Stimulated activated CD4-positive, alpha-beta T cell treated with anti-CD3 and anti-CD28 coated beads, Interleukin-4, amount 100 ng/mL, for 1 hour (primary cell): Measurements from ENCODE around the gene ADAMTS12.
"Not testable (repeated sequence)": the region's sequence is repeated elsewhere in the genome, so short reads cannot be mapped to it uniquely, and the experiment has no call there.

Experiments used
- DNase-seq: peaks from one replicate; pipeline ENCODE4 v3.0.0-alpha.2; 2020

Gene ADAMTS12

GRCh38 chr5:33891788-33892619, at the start of gene ADAMTS12:
TSS of gene ADAMTS12 (minus strand) at chr5:33891990. CDS start at chr5:33891856, 134 bp downstream.
- DNase-seq = no peak

- DNase-seq = no peak
Observed at GRCh38 chr5:33941090-33941489, 49.3 kb upstream of the ADAMTS12 start.

- DNase-seq = no peak
Observed at GRCh38 chr5:33939556-33940262, 47.9 kb upstream of the ADAMTS12 start.

- no peak for DNase-seq
Observed at GRCh38 chr5:33938881-33939280, 47.1 kb upstream of the ADAMTS12 start.

- DNase-seq = no peak
Observed at GRCh38 chr5:33938507-33938796, 46.7 kb upstream of the ADAMTS12 start.

- no peak for DNase-seq
Observed at GRCh38 chr5:33937707-33938506, 46.1 kb upstream of the ADAMTS12 start.

- no peak for DNase-seq
Observed at GRCh38 chr5:33937017-33937706, 45.4 kb upstream of the ADAMTS12 start.

GRCh38 chr5:33936381-33937016, 44.7 kb upstream of the ADAMTS12 start, which contains the start of gene RXFP3:
TSS of gene RXFP3 (plus strand) at chr5:33936386. CDS start at chr5:33936741, 355 bp downstream.
- no peak for DNase-seq

GRCh38 chr5:33936004-33936380, 44.2 kb upstream of the ADAMTS12 start:
- peak; percentile 27 for DNase-seq

GRCh38 chr5:33934176-33934575, 42.4 kb upstream of the ADAMTS12 start:
- DNase-seq = no peak

GRCh38 chr5:33933723-33934169, 42.0 kb upstream of the ADAMTS12 start:
- no peak for DNase-seq

- no peak for DNase-seq
Observed at GRCh38 chr5:33931136-33931535, 39.3 kb upstream of the ADAMTS12 start.

- no peak for DNase-seq
Observed at GRCh38 chr5:33929925-33930690, 38.3 kb upstream of the ADAMTS12 start.

GRCh38 chr5:33928283-33928682, 36.5 kb upstream of the ADAMTS12 start:
- no peak for DNase-seq

- DNase-seq = no peak
Observed at GRCh38 chr5:33927685-33928084, 35.9 kb upstream of the ADAMTS12 start.

- DNase-seq = no peak
Observed at GRCh38 chr5:33925278-33925677, 33.5 kb upstream of the ADAMTS12 start.

- no peak for DNase-seq
Observed at GRCh38 chr5:33921002-33921401, 29.2 kb upstream of the ADAMTS12 start.

- not testable (repeated sequence) for DNase-seq
Observed at GRCh38 chr5:33914844-33915243, 23.1 kb upstream of the ADAMTS12 start.

GRCh38 chr5:33906248-33906647, 14.5 kb upstream of the ADAMTS12 start:
- not testable (repeated sequence) for DNase-seq

GRCh38 chr5:33905381-33905780, 13.6 kb upstream of the ADAMTS12 start:
- no peak for DNase-seq

- DNase-seq = no peak
Observed at GRCh38 chr5:33903118-33903517, 11.3 kb upstream of the ADAMTS12 start.
